G401.6 (cell line): Measurements from ENCODE around the gene FLT3.
"Not testable (repeated sequence)": the region's sequence is repeated elsewhere in the genome, so short reads cannot be mapped to it uniquely, and the experiment has no call there.

Source experiments
- FAIRE-seq: peaks from 2 replicates; lab custom pipeline; 2012; peaks lifted over from hg19 to GRCh38; lab: Jason Lieb, UNC

FLT3 gene

GRCh38 chr13:28044608-28045007 lies 55.8 kb downstream of the FLT3 start:
- no peak for FAIRE-seq

- no peak for FAIRE-seq
Observed at GRCh38 chr13:28043224-28043623, 57.2 kb downstream of the FLT3 start.

- FAIRE-seq = no peak
Observed at GRCh38 chr13:28041501-28041900, 58.9 kb downstream of the FLT3 start.

GRCh38 chr13:28041031-28041461 lies 59.3 kb downstream of the FLT3 start:
- FAIRE-seq = no peak

- no peak for FAIRE-seq
Observed at GRCh38 chr13:28037399-28037798, 63.0 kb downstream of the FLT3 start.

- FAIRE-seq = no peak
Observed at GRCh38 chr13:28035146-28035782, 65.1 kb downstream of the FLT3 start.

- FAIRE-seq = no peak
Observed at GRCh38 chr13:28033894-28034655, 66.3 kb downstream of the FLT3 start.

- not testable (repeated sequence) for FAIRE-seq
Observed at GRCh38 chr13:28032438-28032837, 67.9 kb downstream of the FLT3 start.

GRCh38 chr13:28031896-28032288 lies 68.5 kb downstream of the FLT3 start:
- no peak for FAIRE-seq

GRCh38 chr13:28031220-28031895 lies 69.0 kb downstream of the FLT3 start:
- FAIRE-seq = no peak

- FAIRE-seq = no peak
Observed at GRCh38 chr13:28027607-28028364, 72.6 kb downstream of the FLT3 start.

- no peak for FAIRE-seq
Observed at GRCh38 chr13:28027071-28027470, 73.3 kb downstream of the FLT3 start.

- FAIRE-seq = no peak
Observed at GRCh38 chr13:28026508-28026907, 73.9 kb downstream of the FLT3 start.

GRCh38 chr13:28022848-28023518 lies 77.4 kb downstream of the FLT3 start:
- FAIRE-seq = no peak

GRCh38 chr13:28014301-28014700 lies 86.1 kb downstream of the FLT3 start:
- no peak for FAIRE-seq

- FAIRE-seq = no peak
Observed at GRCh38 chr13:28013482-28013881, 86.9 kb downstream of the FLT3 start.

GRCh38 chr13:28012896-28013295 lies 87.5 kb downstream of the FLT3 start:
- FAIRE-seq = no peak

GRCh38 chr13:28012383-28012782 lies 88.0 kb downstream of the FLT3 start:
- FAIRE-seq = no peak

- FAIRE-seq = no peak
Observed at GRCh38 chr13:28010046-28010445, 90.3 kb downstream of the FLT3 start.

- FAIRE-seq = not testable (repeated sequence)
Observed at GRCh38 chr13:28005016-28005415, 95.4 kb downstream of the FLT3 start.

- FAIRE-seq = no peak
Observed at GRCh38 chr13:28002886-28003698, 97.3 kb downstream of the FLT3 start.
